Activated effector memory CD4-positive, alpha-beta T cell treated with Interleukin-2 at 50 U/mL for 16 hours (primary cell): Measurements from ENCODE around the gene FAM186B.
"Not testable (repeated sequence)": the region's sequence is repeated elsewhere in the genome, so short reads cannot be mapped to it uniquely, and the experiment has no call there.

Experiments
- DNase-seq: peaks from one replicate; pipeline ENCODE4 v3.0.0-alpha.2; 2020

FAM186B gene

GRCh38 chr12:49635036-49635435 is 29.6 kb upstream of the FAM186B start:
- DNase-seq: no peak

- no peak for DNase-seq
Observed at GRCh38 chr12:49633703-49634345, 28.4 kb upstream of the FAM186B start.

- no peak for DNase-seq
Observed at GRCh38 chr12:49632986-49633702, 27.7 kb upstream of the FAM186B start.

GRCh38 chr12:49632401-49632800 is 27.0 kb upstream of the FAM186B start:
- DNase-seq: no peak

- no peak for DNase-seq
Observed at GRCh38 chr12:49631336-49631907, 26.0 kb upstream of the FAM186B start.

- DNase-seq: no peak
Observed at GRCh38 chr12:49627752-49628360, 22.4 kb upstream of the FAM186B start.

GRCh38 chr12:49626836-49627235 is 21.4 kb upstream of the FAM186B start:
- no peak for DNase-seq

GRCh38 chr12:49626169-49626835 is 20.9 kb upstream of the FAM186B start:
- DNase-seq: no peak

- DNase-seq: no peak
Observed at GRCh38 chr12:49624921-49625577, 19.6 kb upstream of the FAM186B start.

- peak; percentile 78 for DNase-seq
Observed at GRCh38 chr12:49623142-49623904, 17.9 kb upstream of the FAM186B start, which contains the start of gene PRPF40B. Gene PRPF40B (plus strand): TSS chr12:49623561. CDS start chr12:49623591, 30 bp downstream.

- peak; percentile 35 for DNase-seq
Observed at GRCh38 chr12:49622501-49623141, 17.2 kb upstream of the FAM186B start.

- DNase-seq: no peak
Observed at GRCh38 chr12:49621651-49622500, 16.4 kb upstream of the FAM186B start.

- no peak for DNase-seq
Observed at GRCh38 chr12:49619286-49619685, 13.8 kb upstream of the FAM186B start.

- no peak for DNase-seq
Observed at GRCh38 chr12:49618576-49618975, 13.1 kb upstream of the FAM186B start.

GRCh38 chr12:49616533-49617219 is 11.2 kb upstream of the FAM186B start:
- no peak for DNase-seq

- DNase-seq: no peak
Observed at GRCh38 chr12:49615725-49616124, 10.3 kb upstream of the FAM186B start.

GRCh38 chr12:49612210-49612609 is 6.8 kb upstream of the FAM186B start:
- no peak for DNase-seq

- DNase-seq: not testable (repeated sequence)
Observed at GRCh38 chr12:49610785-49611184, 5.3 kb upstream of the FAM186B start.

GRCh38 chr12:49609875-49610154 is 4.4 kb upstream of the FAM186B start:
- no peak for DNase-seq
